HG03378 (cell line): ENCODE data around the gene ACADSB.

ENCODE experiments used
- ATAC-seq: cut with Tn5 transposase; IDR thresholded peaks from one replicate; pipeline ENCODE4 v1.9.1; 2021; ENCODE audit warnings: mild to moderate bottlenecking, moderate library complexity; ENCODE audit not compliant: unreplicated experiment

ACADSB gene

GRCh38 chr10:123008355-123009104 is at the start of gene ACADSB, which contains the start of gene IKZF5:
TSS of gene ACADSB (plus strand) at chr10:123009006. CDS start at chr10:123009030, 24 bp downstream.
TSS of gene IKZF5 (minus strand) at chr10:123008795. CDS start at chr10:122998625, 10,170 bp downstream.
- ATAC-seq = peak; percentile 63

GRCh38 chr10:122962405-122962804 is 46.4 kb upstream of the ACADSB start:
- ATAC-seq = no peak

DNA sequence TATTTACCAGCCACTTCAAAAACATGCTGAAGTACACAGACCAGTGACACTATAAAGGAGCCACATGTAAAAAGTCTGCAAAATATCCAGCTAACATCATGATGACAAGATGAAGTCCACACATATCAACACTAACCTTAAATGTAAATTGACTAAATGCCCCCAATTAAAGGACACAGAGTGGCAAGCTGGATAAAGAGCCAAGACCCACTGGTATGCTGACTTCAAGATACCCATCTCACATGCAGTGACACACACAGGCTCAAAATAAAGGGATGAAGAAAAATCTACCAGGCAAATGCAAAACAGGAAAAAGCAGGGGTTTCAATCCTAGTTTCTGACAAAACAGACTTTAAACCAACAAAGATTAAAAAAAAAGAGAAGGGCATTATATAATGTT is 41.9 kb upstream of the ACADSB start:
- ATAC-seq = no peak

DNA sequence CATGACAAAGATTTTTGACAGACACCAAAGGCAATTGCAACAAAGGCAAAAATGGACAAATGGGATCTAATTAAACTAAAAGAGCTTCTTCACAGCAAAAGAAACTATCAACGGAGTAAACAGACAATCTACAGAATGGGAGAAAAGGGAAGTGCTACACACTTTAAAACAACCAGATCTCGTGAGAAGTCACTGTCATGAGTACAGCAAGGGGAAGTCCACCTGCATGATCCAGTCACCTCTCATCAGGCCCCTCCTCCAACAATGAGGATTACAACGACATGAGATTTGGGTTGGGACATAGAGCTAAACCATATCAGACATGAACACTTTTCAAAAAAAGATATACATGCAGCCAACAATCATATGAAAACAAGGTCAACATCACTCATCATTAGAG is 40.1 kb upstream of the ACADSB start:
- ATAC-seq = no peak

DNA sequence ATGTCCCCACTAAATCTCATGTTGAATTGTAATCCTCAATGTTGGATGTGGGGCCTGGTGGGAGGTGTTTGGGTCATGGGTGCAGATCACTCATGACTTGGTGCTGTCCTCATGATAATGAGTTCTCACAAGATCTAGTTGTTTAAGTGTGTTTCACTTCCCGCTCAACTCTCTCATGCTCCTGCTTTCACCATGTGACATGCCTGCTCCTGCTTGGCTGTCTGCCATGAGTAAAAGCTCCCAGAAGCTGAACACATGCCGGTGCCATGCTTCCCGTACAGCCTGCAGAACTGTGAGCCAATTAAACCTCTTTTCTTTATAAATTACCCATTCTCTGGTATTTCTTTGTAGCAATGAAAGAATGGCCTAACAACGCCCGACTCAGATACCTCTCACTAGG is 34.8 kb upstream of the ACADSB start:
- ATAC-seq = no peak

GRCh38 chr10:122974543-122975064 is 34.2 kb upstream of the ACADSB start:
- no peak for ATAC-seq

DNA sequence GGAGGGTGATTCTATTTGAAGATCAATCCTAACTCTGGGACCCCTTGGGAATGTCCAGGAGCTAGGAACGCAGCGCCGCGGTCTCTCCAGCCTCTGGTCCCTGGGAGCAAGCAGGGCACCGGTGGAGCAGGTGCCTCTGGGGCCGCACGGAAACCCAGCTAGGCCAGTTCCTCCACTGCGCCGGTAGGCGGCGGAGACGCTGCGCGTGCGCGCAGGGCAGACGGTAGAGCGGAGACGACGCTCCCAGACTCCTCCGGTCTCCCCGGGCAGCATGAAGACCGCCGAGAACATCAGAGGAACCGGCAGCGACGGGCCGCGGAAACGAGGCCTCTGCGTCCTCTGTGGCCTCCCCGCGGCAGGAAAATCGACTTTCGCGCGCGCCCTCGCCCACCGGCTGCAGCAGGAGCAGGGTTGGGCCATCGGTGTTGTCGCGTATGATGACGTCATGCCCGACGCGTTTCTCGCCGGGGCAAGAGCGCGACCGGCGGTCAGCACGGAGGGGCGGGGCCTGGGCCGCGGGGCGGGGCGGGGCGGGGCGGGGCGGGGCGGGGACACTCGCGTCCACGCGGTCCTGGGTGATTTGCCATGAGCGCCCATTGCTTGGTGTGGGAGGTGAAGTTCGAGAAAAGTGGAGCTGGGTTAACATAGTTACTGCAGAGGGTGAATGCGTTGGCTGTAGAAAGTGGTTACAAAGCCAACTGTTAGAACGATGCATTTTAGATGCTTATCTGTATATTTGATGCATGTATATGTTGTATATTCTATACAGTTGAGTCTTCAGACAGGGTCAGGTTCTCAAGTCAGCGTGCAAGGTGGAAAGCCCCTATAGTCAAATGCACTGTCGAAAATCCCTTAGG is 28.4 kb upstream of the ACADSB start, which contains the start of gene PSTK:
Gene PSTK (plus strand): TSS at position 193 of the 857 bp plus-strand sequence. CDS start 79 bp downstream, at position 272.
- peak; percentile 79 for ATAC-seq

DNA sequence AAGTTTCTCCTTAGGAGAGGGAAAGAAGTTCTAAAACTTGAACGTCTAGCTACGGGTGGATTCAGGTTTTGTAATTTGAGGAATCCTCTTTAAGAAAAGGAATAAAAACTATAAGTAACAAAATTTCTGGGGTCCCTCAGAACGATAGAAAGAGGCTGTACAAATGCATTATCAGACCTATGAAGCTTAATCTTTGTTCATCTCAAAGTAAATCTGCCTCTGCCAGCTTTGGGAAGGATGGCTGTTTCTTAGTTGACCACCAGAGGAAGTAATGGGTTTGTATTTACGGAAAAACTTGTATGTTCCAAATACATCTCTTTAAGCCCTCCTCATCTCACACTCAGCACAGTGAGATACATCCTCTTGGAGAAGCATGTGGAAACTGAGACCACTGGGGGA is 27.7 kb upstream of the ACADSB start:
- ATAC-seq = no peak

GRCh38 chr10:122983898-122984297 is 24.9 kb upstream of the ACADSB start:
- no peak for ATAC-seq

DNA sequence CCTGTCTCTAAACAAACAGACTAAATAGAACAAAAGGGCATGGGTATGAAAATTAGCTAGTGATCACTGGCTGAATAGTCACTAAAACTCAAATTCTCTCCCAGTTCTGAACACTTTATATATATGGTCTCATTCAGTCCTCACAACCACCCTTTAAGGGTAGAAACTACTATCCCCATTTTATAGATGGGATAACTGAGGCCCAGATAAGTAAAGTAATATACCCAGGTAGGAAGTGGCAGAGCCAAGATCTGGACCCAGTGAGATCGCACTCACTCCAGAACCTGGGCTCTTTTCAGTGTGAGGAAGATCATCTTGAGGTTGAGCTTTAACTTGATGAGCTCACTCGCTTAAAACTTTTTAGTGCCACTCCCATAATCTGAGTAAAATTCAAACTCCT is 24.1 kb upstream of the ACADSB start:
- ATAC-seq = no peak

DNA sequence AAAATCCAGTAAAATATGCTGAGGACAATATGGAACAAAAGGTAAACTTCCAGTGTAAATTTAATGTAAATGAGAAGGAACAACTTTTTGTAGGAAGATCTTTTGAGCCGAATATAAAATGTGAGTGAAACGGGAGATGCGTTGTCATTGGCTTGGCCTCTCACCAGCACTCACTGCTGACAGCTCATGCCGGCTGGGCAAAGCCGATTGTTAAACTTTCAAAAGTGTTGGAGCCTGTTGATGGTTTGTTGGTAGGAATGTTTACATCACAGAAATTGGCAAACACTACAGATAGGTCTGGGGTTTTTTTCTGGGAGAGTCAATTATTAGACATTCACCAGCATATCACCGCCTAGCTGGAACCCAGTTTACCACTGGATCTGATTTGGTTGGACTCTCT is 22.5 kb upstream of the ACADSB start:
- ATAC-seq = no peak

GRCh38 chr10:122988501-122988900 is 20.3 kb upstream of the ACADSB start:
- ATAC-seq = no peak

- ATAC-seq = no peak
Observed at GRCh38 chr10:122990278-122990677, 18.5 kb upstream of the ACADSB start.

DNA sequence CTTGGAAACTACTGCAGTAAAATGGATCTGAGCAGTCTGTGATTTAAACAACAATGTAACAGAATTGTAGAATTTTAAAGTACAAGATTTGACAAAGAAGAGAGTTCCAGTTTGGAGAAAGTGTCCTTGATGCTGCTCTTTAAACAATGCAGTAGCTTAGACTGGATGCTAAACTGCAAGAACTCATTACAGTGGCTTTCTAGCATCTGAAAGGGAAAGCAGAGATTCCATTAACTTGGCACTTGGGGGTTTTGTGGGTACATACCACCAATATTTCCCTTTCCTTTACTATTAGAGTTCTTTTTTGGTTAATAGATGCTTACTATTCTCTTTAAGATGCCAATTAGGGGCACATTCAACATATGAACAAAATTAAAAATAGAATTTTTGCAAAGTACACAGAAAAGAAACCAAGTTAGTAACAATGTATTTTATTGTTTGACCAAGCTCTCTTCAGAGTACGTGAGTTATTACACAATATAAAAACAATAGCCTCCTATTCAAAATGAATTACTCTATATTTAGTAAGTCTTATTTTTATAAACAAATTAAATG is 16.7 kb upstream of the ACADSB start:
- ATAC-seq = no peak

- ATAC-seq = no peak
Observed at GRCh38 chr10:122993797-122994336, 14.9 kb upstream of the ACADSB start.

GRCh38 chr10:122995936-122996335 is 12.9 kb upstream of the ACADSB start:
- no peak for ATAC-seq

DNA sequence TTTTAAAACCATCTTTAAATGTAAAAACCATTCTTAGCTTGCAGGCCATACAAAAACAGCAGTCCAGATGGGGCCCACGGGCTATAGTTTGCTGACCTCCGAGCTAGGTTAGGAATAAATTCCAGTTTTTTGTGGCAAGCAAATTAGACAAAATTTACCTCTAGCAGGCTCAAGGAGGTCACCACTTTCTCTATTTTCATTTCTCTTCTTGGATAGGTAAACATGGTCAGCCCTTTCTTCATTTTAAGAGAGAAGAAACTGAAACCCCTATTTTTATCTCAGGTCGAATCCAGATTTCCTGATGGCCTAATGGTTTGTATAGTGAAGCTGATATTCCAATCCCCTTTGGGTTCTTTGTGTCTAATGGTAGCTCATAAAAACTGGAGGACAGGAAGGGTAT is 10.9 kb upstream of the ACADSB start:
- ATAC-seq = no peak

DNA sequence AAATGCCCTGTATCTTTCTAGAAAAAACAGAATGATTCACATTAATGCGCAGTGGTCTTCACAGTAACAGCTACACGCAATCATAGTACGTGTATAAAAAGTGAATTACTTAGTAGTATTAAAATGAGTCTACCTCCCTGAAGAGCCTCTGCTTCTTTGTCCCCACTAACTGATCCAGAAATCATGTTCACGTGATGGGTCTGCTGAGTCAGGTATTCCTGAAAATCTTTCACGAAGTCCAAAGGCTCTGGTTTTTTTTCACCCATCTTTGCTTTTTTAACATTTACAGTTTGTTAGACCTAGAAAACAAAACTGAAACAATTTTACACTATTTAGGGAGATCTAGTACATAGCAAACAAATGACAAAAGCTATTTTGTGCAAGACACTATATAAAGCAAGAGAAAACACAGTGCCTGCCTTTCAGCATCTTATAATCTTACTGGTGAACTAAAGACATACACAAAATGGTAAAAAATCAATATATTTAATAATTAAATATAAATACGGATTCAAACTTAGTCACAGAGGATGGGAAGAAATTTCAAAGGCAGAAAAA is 10.4 kb upstream of the ACADSB start:
- ATAC-seq = no peak

DNA sequence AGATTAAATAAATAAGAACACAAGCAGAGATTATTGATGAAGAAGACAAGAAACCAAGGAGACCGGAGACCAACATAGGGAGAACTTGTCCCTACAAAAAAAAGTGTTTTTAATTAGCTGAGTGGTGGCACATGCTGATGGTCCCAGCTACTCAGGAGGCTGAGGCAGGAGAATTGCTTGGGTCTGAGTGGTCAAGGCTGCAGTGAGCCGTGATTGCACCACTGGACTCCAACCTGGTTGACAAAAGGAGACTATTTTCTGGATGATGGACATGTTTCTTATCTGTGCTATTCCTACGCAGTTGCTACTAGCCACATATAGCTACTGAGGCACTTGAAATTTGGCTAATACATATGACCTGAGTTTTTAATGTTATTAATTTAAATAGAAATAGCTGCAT is 9.9 kb upstream of the ACADSB start:
- no peak for ATAC-seq

DNA sequence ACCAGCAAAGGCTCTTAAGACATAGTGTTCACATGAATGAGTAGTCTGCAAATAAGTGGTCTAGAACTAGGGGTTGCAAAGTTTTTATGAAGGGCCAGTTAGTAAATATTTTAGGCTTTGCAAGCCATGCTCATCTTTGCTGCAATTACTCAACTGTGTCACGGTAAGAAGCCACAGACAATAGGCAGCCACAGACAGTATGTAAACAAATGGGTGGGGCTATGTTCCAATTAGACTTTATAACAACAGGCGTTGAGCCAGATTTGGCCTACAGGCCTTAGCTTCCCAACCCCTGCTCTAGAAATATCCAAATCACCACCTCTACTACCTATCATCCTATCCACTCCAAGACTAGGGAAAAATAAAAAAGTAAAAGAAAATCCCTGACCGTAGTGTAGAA is 9.5 kb upstream of the ACADSB start:
- ATAC-seq = no peak

DNA sequence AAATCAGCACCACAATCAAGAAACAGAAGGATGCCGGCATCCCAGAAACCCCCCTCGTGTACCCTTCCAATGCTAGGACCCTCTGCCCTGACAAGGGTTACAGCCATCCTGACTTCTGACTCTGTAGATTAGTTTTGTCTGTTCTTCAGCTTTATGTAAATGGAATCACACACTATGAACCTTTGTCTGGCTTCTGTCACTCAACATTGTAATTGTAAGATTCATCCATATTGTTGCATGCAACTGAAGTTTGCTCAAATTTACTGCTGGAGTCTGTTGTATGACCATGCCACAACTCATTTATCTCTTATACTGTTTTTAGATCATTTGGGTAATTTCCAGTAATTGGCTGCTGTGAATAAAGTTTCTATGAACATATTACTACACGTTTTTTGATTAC is 8.7 kb upstream of the ACADSB start:
- ATAC-seq = no peak
